ENCODE data around the gene PSAP. TPM values are rescaled to one million over a fixed set of nuclear protein-coding genes. Genes with fewer than 3 reads are reported as not detected.
"Not testable (repeated sequence)": the region's sequence is repeated elsewhere in the genome, so short reads cannot be mapped to it uniquely, and the experiment has no call there.

The PSAP gene
- total RNA-seq, 1 experiment from 2014 or later: 336 TPM

DNA sequence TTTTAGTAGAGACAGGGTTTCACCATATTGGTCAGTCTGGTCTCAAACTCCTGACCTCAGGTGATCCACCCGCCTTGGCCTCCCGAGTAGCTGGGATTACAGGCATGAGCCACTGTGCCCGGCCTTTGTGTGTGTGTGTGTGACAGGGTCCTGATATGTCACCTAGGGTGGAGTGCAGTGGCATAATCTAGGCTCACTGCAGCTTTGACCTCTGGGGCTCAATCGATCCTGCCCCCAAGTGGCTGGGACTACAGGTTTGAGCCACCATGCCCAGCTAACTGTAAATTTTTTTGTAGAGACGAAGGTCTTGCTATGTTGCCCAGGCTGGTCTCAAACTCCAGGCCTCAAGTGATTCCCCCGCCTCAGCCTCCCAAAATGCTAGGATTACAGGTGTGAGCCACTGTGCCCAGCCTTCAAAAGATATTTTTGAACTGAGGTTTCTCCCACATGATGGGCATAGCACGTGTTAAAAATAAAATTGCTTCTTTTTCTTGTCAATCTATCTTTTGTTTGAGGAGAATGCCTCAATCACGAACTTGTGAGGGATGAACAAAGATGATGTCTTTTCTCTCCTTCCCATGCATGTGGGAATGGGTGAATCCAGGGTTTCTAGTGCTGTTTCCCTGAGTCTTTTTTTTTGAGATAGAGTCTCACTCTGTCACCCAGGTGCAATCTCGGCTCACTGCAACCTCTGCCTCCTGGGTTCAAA lies 30.8 kb upstream of the PSAP start:
- Histone ChIP-seq H3K79me1 (ENCODE audit: insufficient read depth, low read depth, low read length, poor library complexity, severe bottlenecking) (no peaks in the 10 kb centered on the region), H3K18ac (ENCODE audit: insufficient read length, low read depth, low read length) (no peak overlapping the region), H3K14ac (ENCODE audit: insufficient read depth, low read length) (no peak overlapping the region), H2BK5ac (ENCODE audit: insufficient read length, low read length) (no peak overlapping the region), H3K9me3 (ENCODE audit: control insufficient read depth, low read depth, low read length) (no peaks in the 10 kb centered on the region), H3K23ac (ENCODE audit: insufficient read length, low read depth, low read length) (no peak overlapping the region), H4K91ac (ENCODE audit: insufficient read length, low read depth, low read length) (no peak overlapping the region), H3K27me3 (ENCODE audit: insufficient read depth, low read length) (no peaks in the 10 kb centered on the region), H2AK5ac (ENCODE audit: insufficient read length, low read length) (no peak overlapping the region), H3T11ph (ENCODE audit: low read length) (no peak overlapping the region), H3K79me2 (ENCODE audit: insufficient read depth, low read length) (no peaks in the 10 kb centered on the region), H2AFZ (ENCODE audit: low read length) (no peak overlapping the region), H4K5ac (ENCODE audit: insufficient read length, low read depth, low read length) (no peak overlapping the region), H2BK120ac (ENCODE audit: low read depth, low read length, poor library complexity, severe bottlenecking) (no peak overlapping the region), H2BK20ac (ENCODE audit: low read depth, low read length, poor library complexity, severe bottlenecking) (no peak overlapping the region), H3K23me2 (ENCODE audit: insufficient read length, low read depth, low read length, poor library complexity, severe bottlenecking) (no peaks in the 10 kb centered on the region), H3K4me2 (ENCODE audit: insufficient read depth, insufficient read length, low read length) (no peak overlapping the region), H3K9ac (ENCODE audit: extremely low read depth, insufficient read length, low read length) (no peak overlapping the region), H4K20me1 (ENCODE audit: control insufficient read depth, insufficient read depth, insufficient read length) (no peaks in the 10 kb centered on the region), H3K27ac (ENCODE audit: insufficient read length, low read depth, low read length) (no peak overlapping the region), H2BK15ac (ENCODE audit: low read depth, low read length) (no peak overlapping the region), H3K4ac (ENCODE audit: low read depth, low read length) (no peak overlapping the region), H2BK12ac (ENCODE audit: insufficient read length, low read depth, low read length) (no peak overlapping the region), H3K4me1 (ENCODE audit: insufficient read depth, low read length) (no peaks in the 10 kb centered on the region), H4K8ac (replicated peaks; ENCODE audit: insufficient read length, low read depth, low read length) (no peak overlapping the region), H3K56ac (ENCODE audit: insufficient read length, low read depth, low read length) (no peak overlapping the region)
- H3K4me1 Mint-ChIP-seq: peaks cover 9 to 11% of the 10 kb centered on the region in 2 experiments
- TF ChIP-seq, protein P1, sequence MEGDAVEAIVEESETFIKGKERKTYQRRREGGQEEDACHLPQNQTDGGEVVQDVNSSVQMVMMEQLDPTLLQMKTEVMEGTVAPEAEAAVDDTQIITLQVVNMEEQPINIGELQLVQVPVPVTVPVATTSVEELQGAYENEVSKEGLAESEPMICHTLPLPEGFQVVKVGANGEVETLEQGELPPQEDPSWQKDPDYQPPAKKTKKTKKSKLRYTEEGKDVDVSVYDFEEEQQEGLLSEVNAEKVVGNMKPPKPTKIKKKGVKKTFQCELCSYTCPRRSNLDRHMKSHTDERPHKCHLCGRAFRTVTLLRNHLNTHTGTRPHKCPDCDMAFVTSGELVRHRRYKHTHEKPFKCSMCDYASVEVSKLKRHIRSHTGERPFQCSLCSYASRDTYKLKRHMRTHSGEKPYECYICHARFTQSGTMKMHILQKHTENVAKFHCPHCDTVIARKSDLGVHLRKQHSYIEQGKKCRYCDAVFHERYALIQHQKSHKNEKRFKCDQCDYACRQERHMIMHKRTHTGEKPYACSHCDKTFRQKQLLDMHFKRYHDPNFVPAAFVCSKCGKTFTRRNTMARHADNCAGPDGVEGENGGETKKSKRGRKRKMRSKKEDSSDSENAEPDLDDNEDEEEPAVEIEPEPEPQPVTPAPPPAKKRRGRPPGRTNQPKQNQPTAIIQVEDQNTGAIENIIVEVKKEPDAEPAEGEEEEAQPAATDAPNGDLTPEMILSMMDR (conservative IDR thresholded peaks at IDR 0.05): no peak
- H3K27ac Mint-ChIP-seq: no peak overlapping the region
- H3K36me3 Mint-ChIP-seq (ENCODE audit: insufficient read depth in 1 of 3, low read depth in 3 of 3): no peaks in the 10 kb centered on the region
- no CpG with 5 or more reads among the region's 9 CpGs for WGBS (ENCODE audit: extremely low coverage, insufficient read length, low lambda C conversion rate)
- no peak overlapping the region for H3K4me3 Mint-ChIP-seq
- DNase-seq: no peak
- peaks cover 3% of the 10 kb centered on the region for H3K27me3 Mint-ChIP-seq (ENCODE audit: low read depth)
- H3K9me3 Mint-ChIP-seq: peaks cover 3 to 5% of the 10 kb centered on the region in 2 experiments; a peak in 2 of 5 replicates

DNA sequence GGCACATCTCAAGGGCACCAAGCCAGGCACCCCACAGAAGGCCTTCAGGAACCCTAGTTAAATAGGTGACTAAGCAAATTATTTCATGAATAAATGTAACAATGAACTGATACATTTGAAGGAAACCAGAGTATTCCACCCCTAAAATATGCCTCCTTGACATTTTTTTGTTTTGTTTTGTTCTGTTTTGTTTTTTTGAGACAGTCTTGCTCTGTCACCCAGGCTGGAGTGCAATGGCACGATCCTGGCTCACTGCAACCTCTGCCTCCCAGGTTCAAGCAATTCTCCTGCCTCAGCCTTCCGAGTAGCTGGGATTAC lies 30.2 kb upstream of the PSAP start:
- H3K14ac ChIP-seq (ENCODE audit: insufficient read depth, low read length); H2AK5ac ChIP-seq (ENCODE audit: insufficient read length, low read length); DNase-seq; H3K23me2 ChIP-seq (ENCODE audit: insufficient read length, low read depth, low read length, poor library complexity, severe bottlenecking); H3K56ac ChIP-seq (ENCODE audit: insufficient read length, low read depth, low read length); H2BK12ac ChIP-seq (ENCODE audit: insufficient read length, low read depth, low read length); H3K9me3 Mint-ChIP-seq; H4K91ac ChIP-seq (ENCODE audit: insufficient read length, low read depth, low read length); H4K8ac ChIP-seq (replicated peaks; ENCODE audit: insufficient read length, low read depth, low read length); H3K4ac ChIP-seq (ENCODE audit: low read depth, low read length); H3T11ph ChIP-seq (ENCODE audit: low read length); H2BK120ac ChIP-seq (ENCODE audit: low read depth, low read length, poor library complexity, severe bottlenecking); H3K4me1 ChIP-seq (ENCODE audit: insufficient read depth, low read length); H2BK5ac ChIP-seq (ENCODE audit: insufficient read length, low read length); H3K9ac ChIP-seq (ENCODE audit: extremely low read depth, insufficient read length, low read length); H3K79me1 ChIP-seq (ENCODE audit: insufficient read depth, low read depth, low read length, poor library complexity, severe bottlenecking); H3K9me3 ChIP-seq (ENCODE audit: control insufficient read depth, low read depth, low read length); H4K5ac ChIP-seq (ENCODE audit: insufficient read length, low read depth, low read length); H3K18ac ChIP-seq (ENCODE audit: insufficient read length, low read depth, low read length); H3K27me3 Mint-ChIP-seq (ENCODE audit: low read depth); H4K20me1 ChIP-seq (ENCODE audit: control insufficient read depth, insufficient read depth, insufficient read length); H3K23ac ChIP-seq (ENCODE audit: insufficient read length, low read depth, low read length); H3K36me3 Mint-ChIP-seq (ENCODE audit: insufficient read depth in 1 of 3, low read depth in 3 of 3); H2BK15ac ChIP-seq (ENCODE audit: low read depth, low read length); H3K27me3 ChIP-seq (ENCODE audit: insufficient read depth, low read length); H3K79me2 ChIP-seq (ENCODE audit: insufficient read depth, low read length); H3K4me3 Mint-ChIP-seq; H3K27ac Mint-ChIP-seq; H2BK20ac ChIP-seq (ENCODE audit: low read depth, low read length, poor library complexity, severe bottlenecking); H2AFZ ChIP-seq (ENCODE audit: low read length); H3K4me2 ChIP-seq (ENCODE audit: insufficient read depth, insufficient read length, low read length); H3K27ac ChIP-seq (ENCODE audit: insufficient read length, low read depth, low read length): not testable (repeated sequence)
- no CpG with 5 or more reads among the region's 2 CpGs for WGBS (ENCODE audit: extremely low coverage, insufficient read length, low lambda C conversion rate)
- H3K4me1 Mint-ChIP-seq: peaks cover 9 to 11% of the 10 kb centered on the region in 2 experiments

Data from H9 (cell line).